HL-60 (cell line): Measurements from ENCODE around the gene ANKRD55.
"Not testable (repeated sequence)": the region's sequence is repeated elsewhere in the genome, so short reads cannot be mapped to it uniquely, and the experiment has no call there.

Experiments
- DNase-seq, 2 experiments: peaks; one replicate each; pipeline ENCODE4 v3.0.0-alpha.2; 2010 to 2020; ENCODE audit warnings: low read depth in 1 of 2, low spot score in 1 of 2
- H3K27ac ChIP-seq: fragments of 250-450 bp; sonication (Bioruptor Pico); replicated peaks from 2 replicates; pipeline ENCODE4 v1.5.1; 2020; ENCODE audit warnings: mild to moderate bottlenecking, moderate library complexity
- H3K27me3 ChIP-seq: fragments of 250-450 bp; sonication (Bioruptor Pico); 2 replicates; pipeline ENCODE4 v1.5.1; 2021; ENCODE audit warnings: mild to moderate bottlenecking, moderate library complexity; ENCODE audit not compliant: insufficient read depth, poor library complexity, severe bottlenecking
- H3K4me3 ChIP-seq: replicated peaks from 2 replicates; pipeline ENCODE4 v1.5.1; 2011; ENCODE audit warnings: mild to moderate bottlenecking, control low read depth, low read length; ENCODE audit not compliant: insufficient read depth
- GABPA ChIP-seq: IDR thresholded peaks from 2 replicates; pipeline ENCODE4 v1.6.1; 2012; ENCODE audit warnings: low read depth
- POLR2AphosphoS5 ChIP-seq: IDR thresholded peaks from 2 replicates; pipeline ENCODE4 v1.6.1; 2012; ENCODE audit warnings: low read depth
- SPI1 ChIP-seq: IDR thresholded peaks from 2 replicates; pipeline ENCODE4 v1.6.1; 2012; ENCODE audit warnings: low read depth, mild to moderate bottlenecking, borderline replicate concordance
- TF ChIP-seq, protein P1 (sequence below): IDR thresholded peaks from one replicate; pipeline ENCODE4 v1.5.1; 2011; ENCODE audit warnings: low read length, control low read depth, inconsistent platforms; ENCODE audit not compliant: insufficient read depth
- TF ChIP-seq, protein P2 (sequence below): IDR thresholded peaks from 2 replicates; pipeline ENCODE4 v1.6.1; 2012; ENCODE audit warnings: low read depth; ENCODE audit not compliant: insufficient replicate concordance

The ANKRD55 gene

DNA sequence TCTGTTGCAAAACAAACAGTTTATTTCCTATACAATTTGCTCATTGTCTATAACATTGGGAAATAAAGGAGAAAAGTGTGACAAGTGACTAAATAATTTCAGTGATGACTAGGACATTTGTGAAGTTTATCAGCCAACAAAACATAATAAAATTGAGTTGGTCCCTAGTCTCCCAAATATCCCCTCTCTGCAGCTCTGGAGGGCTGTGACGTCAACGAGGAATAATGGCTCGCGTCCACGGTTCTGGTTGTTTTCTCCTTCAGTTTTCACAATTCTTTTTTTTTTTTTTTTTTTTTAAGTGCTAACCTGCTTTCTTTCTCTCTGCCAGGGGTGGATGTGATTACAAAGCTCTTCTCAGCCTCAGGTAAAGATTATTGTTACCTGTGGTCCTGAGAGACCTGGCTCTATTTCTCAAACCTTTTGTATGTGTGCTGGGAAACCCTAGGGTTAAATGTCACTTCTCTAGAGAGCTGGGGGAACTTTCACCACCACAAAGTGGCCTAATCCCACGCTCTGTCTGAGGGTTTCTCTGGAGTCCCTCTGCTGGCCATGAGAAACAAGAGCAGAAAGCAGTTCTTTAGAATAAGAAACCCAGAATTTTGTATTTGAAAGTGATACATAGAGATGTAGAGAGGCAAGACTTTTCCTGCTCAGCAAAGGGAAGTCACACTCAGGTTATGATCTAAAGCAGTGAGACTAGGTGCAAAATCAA, 36.2 kb upstream of the ANKRD55 start:
- H3K27ac ChIP-seq: no peak overlapping the region
- TF ChIP-seq POLR2AphosphoS5 (no peak), GABPA (no peak)
- TF ChIP-seq, protein P1, sequence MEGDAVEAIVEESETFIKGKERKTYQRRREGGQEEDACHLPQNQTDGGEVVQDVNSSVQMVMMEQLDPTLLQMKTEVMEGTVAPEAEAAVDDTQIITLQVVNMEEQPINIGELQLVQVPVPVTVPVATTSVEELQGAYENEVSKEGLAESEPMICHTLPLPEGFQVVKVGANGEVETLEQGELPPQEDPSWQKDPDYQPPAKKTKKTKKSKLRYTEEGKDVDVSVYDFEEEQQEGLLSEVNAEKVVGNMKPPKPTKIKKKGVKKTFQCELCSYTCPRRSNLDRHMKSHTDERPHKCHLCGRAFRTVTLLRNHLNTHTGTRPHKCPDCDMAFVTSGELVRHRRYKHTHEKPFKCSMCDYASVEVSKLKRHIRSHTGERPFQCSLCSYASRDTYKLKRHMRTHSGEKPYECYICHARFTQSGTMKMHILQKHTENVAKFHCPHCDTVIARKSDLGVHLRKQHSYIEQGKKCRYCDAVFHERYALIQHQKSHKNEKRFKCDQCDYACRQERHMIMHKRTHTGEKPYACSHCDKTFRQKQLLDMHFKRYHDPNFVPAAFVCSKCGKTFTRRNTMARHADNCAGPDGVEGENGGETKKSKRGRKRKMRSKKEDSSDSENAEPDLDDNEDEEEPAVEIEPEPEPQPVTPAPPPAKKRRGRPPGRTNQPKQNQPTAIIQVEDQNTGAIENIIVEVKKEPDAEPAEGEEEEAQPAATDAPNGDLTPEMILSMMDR: peak; percentile 7
- no peak overlapping the region for H3K4me3 ChIP-seq
- peak in 1 of 2 experiments; percentile 47 for DNase-seq
- H3K27me3 ChIP-seq: no peaks in the 10 kb centered on the region

- not testable (repeated sequence) for DNase-seq, H3K27me3 ChIP-seq, H3K4me3 ChIP-seq, H3K27ac ChIP-seq
Measured at GRCh38 chr5:56268707-56269106, 35.6 kb upstream of the ANKRD55 start.

- TF ChIP-seq GABPA (no peak), SPI1 (no peak), POLR2AphosphoS5 (no peak)
- TF ChIP-seq, protein P2, sequence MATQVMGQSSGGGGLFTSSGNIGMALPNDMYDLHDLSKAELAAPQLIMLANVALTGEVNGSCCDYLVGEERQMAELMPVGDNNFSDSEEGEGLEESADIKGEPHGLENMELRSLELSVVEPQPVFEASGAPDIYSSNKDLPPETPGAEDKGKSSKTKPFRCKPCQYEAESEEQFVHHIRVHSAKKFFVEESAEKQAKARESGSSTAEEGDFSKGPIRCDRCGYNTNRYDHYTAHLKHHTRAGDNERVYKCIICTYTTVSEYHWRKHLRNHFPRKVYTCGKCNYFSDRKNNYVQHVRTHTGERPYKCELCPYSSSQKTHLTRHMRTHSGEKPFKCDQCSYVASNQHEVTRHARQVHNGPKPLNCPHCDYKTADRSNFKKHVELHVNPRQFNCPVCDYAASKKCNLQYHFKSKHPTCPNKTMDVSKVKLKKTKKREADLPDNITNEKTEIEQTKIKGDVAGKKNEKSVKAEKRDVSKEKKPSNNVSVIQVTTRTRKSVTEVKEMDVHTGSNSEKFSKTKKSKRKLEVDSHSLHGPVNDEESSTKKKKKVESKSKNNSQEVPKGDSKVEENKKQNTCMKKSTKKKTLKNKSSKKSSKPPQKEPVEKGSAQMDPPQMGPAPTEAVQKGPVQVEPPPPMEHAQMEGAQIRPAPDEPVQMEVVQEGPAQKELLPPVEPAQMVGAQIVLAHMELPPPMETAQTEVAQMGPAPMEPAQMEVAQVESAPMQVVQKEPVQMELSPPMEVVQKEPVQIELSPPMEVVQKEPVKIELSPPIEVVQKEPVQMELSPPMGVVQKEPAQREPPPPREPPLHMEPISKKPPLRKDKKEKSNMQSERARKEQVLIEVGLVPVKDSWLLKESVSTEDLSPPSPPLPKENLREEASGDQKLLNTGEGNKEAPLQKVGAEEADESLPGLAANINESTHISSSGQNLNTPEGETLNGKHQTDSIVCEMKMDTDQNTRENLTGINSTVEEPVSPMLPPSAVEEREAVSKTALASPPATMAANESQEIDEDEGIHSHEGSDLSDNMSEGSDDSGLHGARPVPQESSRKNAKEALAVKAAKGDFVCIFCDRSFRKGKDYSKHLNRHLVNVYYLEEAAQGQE: no peak
- TF ChIP-seq, protein P1: no peak
- Histone ChIP-seq H3K4me3 (no peak overlapping the region), H3K27ac (no peak overlapping the region), H3K27me3 (no peaks in the 10 kb centered on the region)
- DNase-seq: no peak
Measured at GRCh38 chr5:56267856-56268255, 34.7 kb upstream of the ANKRD55 start.

GRCh38 chr5:56264417-56265025, 31.4 kb upstream of the ANKRD55 start:
- H3K27me3 ChIP-seq: no peaks in the 10 kb centered on the region
- DNase-seq: peak in 1 of 2 experiments; percentile 2
- no peak overlapping the region for H3K4me3 ChIP-seq
- H3K27ac ChIP-seq: no peak overlapping the region
- no peak for TF ChIP-seq SPI1
- TF ChIP-seq, protein P1: peak; percentile 4

DNA sequence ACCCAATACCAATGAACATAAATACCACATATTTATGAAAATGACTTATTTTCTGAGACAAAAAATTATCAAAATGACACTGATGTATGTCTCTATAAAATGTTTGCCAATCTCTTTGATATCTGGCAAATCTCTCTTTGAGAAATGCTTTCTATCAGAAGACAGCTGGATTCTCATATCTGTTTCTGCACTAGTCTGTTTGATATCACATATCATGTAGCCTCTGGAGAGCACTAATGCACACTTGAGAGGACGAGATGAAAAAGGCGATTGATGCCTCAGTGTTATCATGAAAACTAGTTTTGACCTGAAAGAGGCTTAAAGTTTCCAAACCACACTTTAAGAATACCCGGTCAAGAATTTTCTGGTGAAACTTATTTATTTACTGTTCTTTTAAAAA, 29.1 kb upstream of the ANKRD55 start:
- TF ChIP-seq, protein P1: no peak
- TF ChIP-seq GABPA (no peak), SPI1 (no peak), POLR2AphosphoS5 (no peak)
- TF ChIP-seq, protein P2: no peak
- H3K27ac ChIP-seq: no peak overlapping the region
- no peak for DNase-seq
- H3K27me3 ChIP-seq: no peaks in the 10 kb centered on the region
- H3K4me3 ChIP-seq: no peak overlapping the region
